OCI-LY3 (cell line): ENCODE data around the gene TRIM8.

Source experiments
- H2AFZ ChIP-seq: fragments of 200-600, 300-600 bp; shearing (Covaris generic); 2 replicates; pipeline ENCODE4 v1.6.0; 2014; ENCODE audit warnings: antibody characterized with exemption, low read depth, low read length
- H3K27ac ChIP-seq: fragments of 200-600, 300-600 bp; sonication (generic); 2 replicates; pipeline ENCODE4 v1.5.1; 2014; ENCODE audit warnings: mild to moderate bottlenecking, low read length, moderate library complexity, mixed read lengths
- H3K27me3 ChIP-seq: fragments of 200-600, 300-600 bp; sonication (generic); 2 replicates; pipeline ENCODE4 v1.6.1; 2014; ENCODE audit warnings: low read depth, low read length, mixed read lengths
- H3K36me3 ChIP-seq: fragments of 200-600, 300-600 bp; sonication (generic); replicated peaks from 2 replicates; pipeline ENCODE3; 2014; ENCODE audit warnings: low read depth, low read length, mixed read lengths
- H3K4me1 ChIP-seq: fragments of 300-600, 200-600 bp; sonication (generic); 2 replicates; pipeline ENCODE4 v1.6.1; 2014; ENCODE audit warnings: low read length, mixed read lengths
- H3K4me2 ChIP-seq: fragments of 200-600, 300-600 bp; sonication (generic); 2 replicates; pipeline ENCODE4 v1.6.1; 2014; ENCODE audit warnings: low read length, mixed read lengths
- H3K4me3 ChIP-seq: fragments of 300-600, 200-600 bp; sonication (generic); 2 replicates; pipeline ENCODE4 v1.5.1; 2014; ENCODE audit warnings: antibody characterized with exemption, mild to moderate bottlenecking, low read length, moderate library complexity
- H3K79me2 ChIP-seq: fragments of 300-600, 200-600 bp; shearing (Covaris generic); 2 replicates; pipeline ENCODE4 v1.6.1; 2014; ENCODE audit warnings: mild to moderate bottlenecking, low read length, mixed read lengths
- H3K9ac ChIP-seq: fragments of 300-600, 200-600 bp; shearing (Covaris generic); 2 replicates; pipeline ENCODE4 v1.6.0; 2014; ENCODE audit warnings: mild to moderate bottlenecking, low read length, moderate library complexity
- H3K9me3 ChIP-seq: fragments of 200-600, 300-600 bp; shearing (Covaris generic); 2 replicates; pipeline ENCODE4 v1.6.1; 2014; ENCODE audit warnings: low read length, mixed read lengths; ENCODE audit not compliant: insufficient read depth
- H4K20me1 ChIP-seq: fragments of 200-600, 300-600 bp; sonication (generic); 2 replicates; pipeline ENCODE4 v1.6.1; 2016; ENCODE audit warnings: low read length, mixed read lengths; ENCODE audit not compliant: insufficient read depth
- EZH2phosphoT487 ChIP-seq: fragments of 200-600 bp; shearing (Covaris generic); IDR thresholded peaks from 2 replicates; pipeline ENCODE4 v1.6.1; 2018; ENCODE audit warnings: antibody characterized with exemption, mixed run types, low read depth
- TF ChIP-seq, protein P1 (sequence below): fragments of 200-600, 300-600 bp; sonication (generic); IDR thresholded peaks from 2 replicates; pipeline ENCODE4 v1.5.1; 2014; ENCODE audit warnings: antibody characterized with exemption, low read length, low read depth

Gene TRIM8

DNA sequence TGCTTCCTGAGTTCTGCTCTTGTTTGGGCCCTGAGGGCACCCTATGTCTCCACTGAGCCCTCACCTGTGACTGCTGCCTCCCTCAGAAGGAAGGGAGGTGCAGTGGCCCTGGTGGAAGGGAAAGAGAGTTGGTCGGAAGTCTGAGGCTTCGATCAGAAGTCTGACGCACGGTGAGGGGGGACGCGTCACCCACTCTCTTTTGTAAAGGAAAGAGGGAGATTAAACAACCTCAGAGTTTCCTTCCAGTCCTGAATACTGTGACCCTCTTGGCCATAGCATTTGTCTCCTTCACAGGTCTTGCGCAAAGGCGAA lies 31.4 kb upstream of the TRIM8 start:
- Histone ChIP-seq H3K27me3 (no peaks in the 10 kb centered on the region), H3K27ac (no peak overlapping the region), H3K9me3 (no peaks in the 10 kb centered on the region), H2AFZ (no peak overlapping the region), H3K79me2 (no peaks in the 10 kb centered on the region), H3K4me3 (no peak overlapping the region), H3K4me1 (peaks cover 16% of the 10 kb centered on the region), H3K4me2 (no peak overlapping the region), H3K9ac (no peak overlapping the region), H4K20me1 (no peaks in the 10 kb centered on the region), H3K36me3 (no peaks in the 10 kb centered on the region)
- TF ChIP-seq, protein P1, sequence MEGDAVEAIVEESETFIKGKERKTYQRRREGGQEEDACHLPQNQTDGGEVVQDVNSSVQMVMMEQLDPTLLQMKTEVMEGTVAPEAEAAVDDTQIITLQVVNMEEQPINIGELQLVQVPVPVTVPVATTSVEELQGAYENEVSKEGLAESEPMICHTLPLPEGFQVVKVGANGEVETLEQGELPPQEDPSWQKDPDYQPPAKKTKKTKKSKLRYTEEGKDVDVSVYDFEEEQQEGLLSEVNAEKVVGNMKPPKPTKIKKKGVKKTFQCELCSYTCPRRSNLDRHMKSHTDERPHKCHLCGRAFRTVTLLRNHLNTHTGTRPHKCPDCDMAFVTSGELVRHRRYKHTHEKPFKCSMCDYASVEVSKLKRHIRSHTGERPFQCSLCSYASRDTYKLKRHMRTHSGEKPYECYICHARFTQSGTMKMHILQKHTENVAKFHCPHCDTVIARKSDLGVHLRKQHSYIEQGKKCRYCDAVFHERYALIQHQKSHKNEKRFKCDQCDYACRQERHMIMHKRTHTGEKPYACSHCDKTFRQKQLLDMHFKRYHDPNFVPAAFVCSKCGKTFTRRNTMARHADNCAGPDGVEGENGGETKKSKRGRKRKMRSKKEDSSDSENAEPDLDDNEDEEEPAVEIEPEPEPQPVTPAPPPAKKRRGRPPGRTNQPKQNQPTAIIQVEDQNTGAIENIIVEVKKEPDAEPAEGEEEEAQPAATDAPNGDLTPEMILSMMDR: no peak
- TF ChIP-seq EZH2phosphoT487: no peak

DNA sequence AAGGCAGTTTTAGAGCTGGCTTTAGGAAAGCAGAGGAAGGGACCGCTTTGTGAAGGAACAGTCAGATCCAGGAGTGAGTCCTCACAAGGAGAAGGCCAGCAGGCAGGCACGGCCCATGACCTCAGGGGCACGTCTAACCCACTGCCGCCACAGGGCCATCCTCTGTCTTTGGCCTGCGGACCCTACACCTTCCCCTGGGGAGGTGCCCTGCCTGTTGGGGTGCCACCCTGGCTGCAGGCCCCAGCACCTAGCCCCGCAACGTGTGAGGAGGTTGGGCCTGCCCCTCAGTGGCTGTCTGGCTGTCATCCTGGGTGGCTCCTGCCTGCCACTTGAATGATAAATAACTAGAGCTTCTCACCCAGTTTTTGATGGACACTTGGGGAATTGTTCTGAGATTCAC lies 31.0 kb upstream of the TRIM8 start:
- no peak overlapping the region for H3K4me3 ChIP-seq
- peaks cover 16% of the 10 kb centered on the region for H3K4me1 ChIP-seq
- H3K36me3 ChIP-seq: no peaks in the 10 kb centered on the region
- no peaks in the 10 kb centered on the region for H3K9me3 ChIP-seq
- H3K79me2 ChIP-seq: no peaks in the 10 kb centered on the region
- TF ChIP-seq, protein P1: no peak
- no peak for TF ChIP-seq EZH2phosphoT487
- H2AFZ ChIP-seq: no peak overlapping the region
- H3K4me2 ChIP-seq: no peak overlapping the region
- H3K9ac ChIP-seq: no peak overlapping the region
- no peaks in the 10 kb centered on the region for H4K20me1 ChIP-seq
- H3K27ac ChIP-seq: no peak overlapping the region
- H3K27me3 ChIP-seq: no peaks in the 10 kb centered on the region

DNA sequence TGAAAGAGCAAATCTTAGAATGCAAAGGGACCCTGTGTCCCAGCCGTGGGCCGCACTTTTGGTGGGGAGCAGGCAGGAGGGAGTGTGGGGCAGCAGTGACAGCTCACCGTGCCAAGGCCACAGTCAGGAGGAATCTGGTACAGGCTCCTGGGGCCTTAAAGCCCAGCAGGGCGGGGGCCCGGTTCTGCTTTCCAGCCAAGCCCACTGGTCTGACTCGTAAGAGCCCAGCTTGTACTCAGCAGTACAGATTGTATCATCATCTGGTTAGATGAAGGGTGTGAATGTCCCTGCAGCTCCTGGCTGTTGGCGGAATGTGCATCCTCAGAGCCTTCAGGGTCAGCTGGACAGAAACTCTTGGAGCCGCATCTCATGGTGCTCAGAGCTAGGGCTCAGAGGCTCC lies 30.5 kb upstream of the TRIM8 start:
- Histone ChIP-seq H3K9me3 (no peaks in the 10 kb centered on the region), H3K27me3 (no peaks in the 10 kb centered on the region), H3K4me2 (no peak overlapping the region), H3K4me3 (no peak overlapping the region), H3K36me3 (no peaks in the 10 kb centered on the region), H2AFZ (no peak overlapping the region), H3K4me1 (peaks cover 16% of the 10 kb centered on the region), H3K9ac (no peak overlapping the region), H3K79me2 (no peaks in the 10 kb centered on the region), H4K20me1 (no peaks in the 10 kb centered on the region), H3K27ac (no peak overlapping the region)
- TF ChIP-seq, protein P1: no peak
- TF ChIP-seq EZH2phosphoT487: no peak

DNA sequence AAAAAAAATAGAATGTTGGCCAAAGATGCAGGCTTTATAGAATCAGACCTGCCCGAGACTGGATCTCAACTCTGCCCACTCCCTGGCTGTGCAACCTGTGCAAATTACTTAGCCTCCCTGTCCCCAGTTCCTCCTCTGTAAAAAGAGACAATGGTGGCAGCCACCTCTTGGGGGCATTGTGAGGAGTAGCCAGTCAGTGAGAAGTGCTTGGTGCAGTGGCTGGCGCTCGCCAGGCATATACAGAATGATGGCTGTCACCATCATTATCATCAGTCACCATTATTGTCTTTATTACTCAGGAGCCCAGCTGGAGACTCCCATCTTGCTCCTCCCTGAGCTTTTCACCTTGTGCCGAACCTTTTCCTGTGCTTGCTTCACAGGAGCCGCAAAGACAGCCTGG lies 29.4 kb upstream of the TRIM8 start:
- TF ChIP-seq EZH2phosphoT487: no peak
- TF ChIP-seq, protein P1: no peak
- Histone ChIP-seq H3K27ac (no peak overlapping the region), H3K79me2 (no peaks in the 10 kb centered on the region), H3K36me3 (no peaks in the 10 kb centered on the region), H3K4me3 (no peak overlapping the region), H3K27me3 (no peaks in the 10 kb centered on the region), H2AFZ (no peak overlapping the region), H3K4me1 (peaks cover 16% of the 10 kb centered on the region), H3K9ac (no peak overlapping the region), H3K9me3 (no peaks in the 10 kb centered on the region), H4K20me1 (no peaks in the 10 kb centered on the region), H3K4me2 (no peak overlapping the region)
